ENCODE data around the gene TRIM62. TPM values are rescaled to one million over a fixed set of nuclear protein-coding genes. Genes with fewer than 3 reads are reported as not detected.
"Not testable (repeated sequence)": the region's sequence is repeated elsewhere in the genome, so short reads cannot be mapped to it uniquely, and the experiment has no call there.

TRIM62 gene
- total RNA-seq, 2 experiments from 2014 or later: 9.9 to 13.0 TPM

DNA sequence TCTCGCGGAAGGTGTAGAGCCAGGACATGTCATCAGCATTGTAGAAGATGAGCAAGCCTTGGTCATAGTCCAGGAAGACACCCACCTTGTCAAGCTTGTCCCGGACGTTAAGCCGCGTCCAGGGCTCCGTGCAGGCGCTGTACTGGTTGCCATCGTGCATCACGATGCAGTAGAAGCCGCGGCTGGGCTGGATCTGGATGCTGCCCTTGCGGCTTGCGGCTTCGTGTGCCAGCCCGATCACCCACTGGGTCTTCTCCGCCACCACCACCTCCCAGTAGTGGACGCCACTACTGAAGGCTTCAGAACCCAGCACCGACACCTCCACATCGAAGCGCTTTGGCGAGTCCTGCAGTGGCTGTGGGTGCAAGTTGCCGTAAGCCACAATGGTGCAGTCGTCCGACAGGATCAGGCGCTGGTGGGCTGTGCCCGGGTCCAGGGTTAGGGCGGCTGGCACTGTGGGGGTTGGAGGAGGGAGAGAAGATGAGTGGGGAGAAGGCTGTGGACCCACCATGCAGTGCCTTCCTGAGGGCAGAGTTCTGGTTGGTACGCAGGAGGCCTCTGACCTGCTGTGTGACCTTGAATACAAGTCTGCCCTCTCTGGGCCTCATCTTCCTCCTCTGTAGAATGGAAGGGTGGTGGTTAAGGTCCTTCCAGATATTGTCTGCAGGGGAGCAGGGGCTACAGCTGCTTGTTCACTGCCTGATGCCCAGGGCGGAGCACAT, 34.4 kb downstream of the TRIM62 start:
- DNase-seq: no peak
- ATAC-seq: no peak
- no peak overlapping the region for H3K27ac Mint-ChIP-seq
- peaks cover 5% of the 10 kb centered on the region for H3K36me3 Mint-ChIP-seq
- H3K4me3 Mint-ChIP-seq: no peak overlapping the region
- no peaks in the 10 kb centered on the region for H3K27me3 Mint-ChIP-seq
- H3K4me1 Mint-ChIP-seq: no peaks in the 10 kb centered on the region
- no peaks in the 10 kb centered on the region for H3K9me3 Mint-ChIP-seq (ENCODE audit: low read depth)
- CTCF ChIA-PET: interaction anchor here (1.0 to 1.1 kb wide), 2 partner anchors 10 to 20 kb away, joined by 3 to 4 read pairs; no protein-coding TSS in a partner anchor

DNA sequence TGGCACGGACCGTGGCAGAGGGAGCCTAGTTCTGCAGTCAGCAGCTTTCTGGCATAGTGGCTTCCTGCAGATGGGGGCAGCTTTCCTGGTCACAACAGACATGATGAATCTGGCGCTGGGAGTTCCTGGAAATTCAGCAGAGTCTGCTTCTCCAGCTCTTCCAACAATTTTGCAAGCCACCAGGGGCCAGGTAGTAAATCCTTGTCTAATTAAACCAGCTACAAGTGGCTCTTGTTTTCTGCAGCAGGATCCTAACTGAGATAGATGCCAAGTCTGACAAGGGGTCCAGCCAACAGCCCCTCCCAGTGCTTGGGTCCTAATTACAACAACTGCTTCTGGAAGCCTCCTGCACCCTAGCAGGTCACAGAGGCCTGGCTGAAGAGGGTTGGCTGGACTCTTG, 35.8 kb downstream of the TRIM62 start:
- CTCF ChIA-PET: no interaction called here

DNA sequence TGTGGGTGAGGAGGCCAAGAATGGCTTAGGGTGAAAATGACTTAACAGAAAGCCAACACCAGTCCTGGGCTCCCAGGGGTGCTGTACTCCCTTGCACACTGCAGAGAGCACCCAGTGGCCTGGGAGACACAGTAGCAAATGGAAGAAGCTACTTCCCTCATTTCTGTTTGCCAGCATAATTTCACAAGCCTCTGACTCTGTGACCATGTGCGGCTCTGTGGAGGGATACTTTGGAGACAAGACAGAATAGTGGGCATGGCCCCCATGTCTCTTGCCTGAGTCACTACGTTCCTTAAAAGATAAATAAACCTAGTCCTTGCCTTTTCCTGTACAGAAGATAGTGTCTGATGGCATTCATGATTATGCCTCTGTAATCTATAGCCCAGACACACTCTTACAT, 38.1 kb downstream of the TRIM62 start:
- Mint-ChIP-seq H3K4me1 (peaks cover 13% of the 10 kb centered on the region), H3K9me3 (ENCODE audit: low read depth) (no peaks in the 10 kb centered on the region), H3K4me3 (no peak overlapping the region), H3K36me3 (peaks cover 5% of the 10 kb centered on the region), H3K27me3 (no peaks in the 10 kb centered on the region), H3K27ac (no peak overlapping the region)
- CTCF ChIA-PET: no interaction called here
- DNase-seq (no peak), ATAC-seq (no peak)

More for the DNA sequence above, 35.8 kb downstream of the TRIM62 start:
- ATAC-seq: no peak
- peaks cover 5% of the 10 kb centered on the region for H3K36me3 Mint-ChIP-seq
- no peaks in the 10 kb centered on the region for H3K9me3 Mint-ChIP-seq (ENCODE audit: low read depth)
- no peak overlapping the region for H3K27ac Mint-ChIP-seq
- H3K4me1 Mint-ChIP-seq: peaks cover 3% of the 10 kb centered on the region
- H3K27me3 Mint-ChIP-seq: no peaks in the 10 kb centered on the region
- H3K4me3 Mint-ChIP-seq: no peak overlapping the region
- DNase-seq: no peak

DNA sequence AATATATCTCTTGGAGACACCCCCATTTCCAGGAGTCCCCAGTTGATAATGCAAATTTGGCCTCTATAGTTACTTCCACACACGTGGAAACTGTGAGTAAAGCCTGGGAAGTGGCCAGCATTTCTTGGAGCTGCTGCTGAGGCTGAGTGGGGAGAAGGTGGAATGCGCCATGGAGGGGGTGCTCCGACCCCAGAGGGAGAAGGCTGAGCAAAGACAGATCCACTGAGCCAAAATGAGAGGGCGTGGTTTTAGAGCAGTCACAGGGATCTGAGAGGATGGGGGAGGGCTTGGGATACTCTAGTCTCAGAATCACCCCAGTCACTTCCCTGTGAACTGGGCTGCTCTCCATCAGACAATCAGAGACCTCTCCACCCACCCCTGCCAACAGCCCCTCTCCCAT, 38.7 kb downstream of the TRIM62 start:
- DNase-seq (no peak), ATAC-seq (no peak)
- Mint-ChIP-seq H3K36me3 (peaks cover 5% of the 10 kb centered on the region), H3K9me3 (ENCODE audit: low read depth) (no peaks in the 10 kb centered on the region), H3K27ac (no peak overlapping the region), H3K4me3 (no peak overlapping the region), H3K27me3 (no peaks in the 10 kb centered on the region), H3K4me1 (peaks cover 13% of the 10 kb centered on the region)
- CTCF ChIA-PET: no interaction called here

DNA sequence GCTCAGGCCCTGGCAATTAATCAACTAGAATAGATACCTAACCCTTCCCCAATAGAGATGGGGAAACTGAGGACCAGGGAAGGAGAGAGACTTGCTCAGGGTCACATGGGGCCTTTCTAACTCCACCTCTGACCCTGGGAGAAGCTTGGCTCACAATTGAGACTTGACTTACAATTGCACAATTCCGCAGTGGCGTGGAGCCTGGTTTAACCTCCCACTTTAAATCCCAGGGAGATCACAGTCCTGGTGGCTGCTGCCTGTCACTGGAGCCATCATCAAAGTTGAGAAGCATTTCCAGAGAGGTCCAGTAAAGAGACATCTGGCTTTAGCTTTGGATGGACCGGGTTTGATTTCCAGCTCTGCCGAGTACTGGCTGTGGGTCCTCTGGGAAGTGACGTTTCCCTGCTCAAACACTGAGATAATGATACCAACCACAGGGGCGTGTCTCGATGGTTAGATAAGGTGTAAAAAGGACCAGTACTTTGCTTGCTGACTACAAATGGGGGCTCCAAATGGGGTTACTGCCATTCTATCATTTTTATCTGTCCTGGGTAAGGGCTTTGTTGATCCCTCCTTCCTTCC, 39.3 kb downstream of the TRIM62 start:
- H3K9me3 Mint-ChIP-seq (ENCODE audit: low read depth): no peaks in the 10 kb centered on the region
- CTCF ChIA-PET: no interaction called here
- H3K4me3 Mint-ChIP-seq: no peak overlapping the region
- DNase-seq (no peak), ATAC-seq (no peak)
- no peaks in the 10 kb centered on the region for H3K27me3 Mint-ChIP-seq
- H3K36me3 Mint-ChIP-seq: peaks cover 5% of the 10 kb centered on the region
- H3K4me1 Mint-ChIP-seq: peaks cover 13% of the 10 kb centered on the region
- H3K27ac Mint-ChIP-seq: no peak overlapping the region

DNA sequence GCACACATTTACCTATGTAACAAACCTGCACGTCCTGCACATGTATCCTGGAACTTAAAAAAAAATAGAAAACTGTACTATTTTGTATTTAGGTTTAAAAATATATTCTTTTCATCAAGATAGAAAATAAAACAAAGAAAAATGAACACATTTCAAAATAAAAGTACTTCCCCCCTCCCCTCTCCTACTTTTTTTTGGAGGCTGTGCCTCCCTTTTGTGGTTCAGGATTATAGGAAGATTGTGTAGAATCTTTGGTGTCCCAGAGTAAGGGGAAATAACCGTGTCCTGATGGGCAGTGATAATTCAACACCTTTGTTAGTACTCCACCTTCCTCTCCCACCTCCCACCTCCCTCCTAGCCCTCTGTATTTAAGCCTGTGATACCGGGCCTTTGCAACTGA, 40.1 kb downstream of the TRIM62 start:
- Mint-ChIP-seq H3K27ac (no peak overlapping the region), H3K9me3 (ENCODE audit: low read depth) (no peaks in the 10 kb centered on the region), H3K27me3 (no peaks in the 10 kb centered on the region), H3K4me3 (no peak overlapping the region), H3K4me1 (peaks cover 13% of the 10 kb centered on the region), H3K36me3 (peaks cover 3% of the 10 kb centered on the region)
- ATAC-seq: no peak
- no peak for DNase-seq
- CTCF ChIA-PET: no interaction called here

DNA sequence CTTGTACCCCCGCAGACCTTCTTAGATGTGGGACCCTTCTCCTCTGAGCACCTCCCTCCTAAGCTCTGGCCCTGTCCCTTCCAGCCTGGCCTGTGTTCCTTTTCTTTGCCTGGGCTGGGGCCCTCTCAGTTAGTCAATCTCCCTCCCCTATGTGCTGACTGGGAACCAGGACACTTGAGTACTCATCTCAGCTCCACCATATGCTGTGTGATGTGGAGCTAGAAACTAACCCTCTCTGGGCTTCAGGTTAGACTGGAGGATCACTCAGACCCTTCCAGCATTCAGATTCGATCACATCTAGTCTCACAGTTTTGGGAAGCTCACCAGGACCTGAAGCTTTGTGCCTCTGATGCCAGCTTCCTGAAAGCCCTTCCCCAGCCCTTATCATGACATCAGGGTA, 40.6 kb downstream of the TRIM62 start:
- Mint-ChIP-seq H3K4me3 (no peak overlapping the region), H3K9me3 (ENCODE audit: low read depth) (no peaks in the 10 kb centered on the region), H3K27me3 (no peaks in the 10 kb centered on the region), H3K4me1 (peaks cover 13% of the 10 kb centered on the region), H3K27ac (peak overlapping the region; percentile 30), H3K36me3 (no peaks in the 10 kb centered on the region)
- ATAC-seq (no peak), DNase-seq (no peak)
- CTCF ChIA-PET: interaction anchor here (1.4 to 1.5 kb wide), 2 partner anchors 14 to 228 kb away, joined by 4 to 5 read pairs; no protein-coding TSS in a partner anchor

DNA sequence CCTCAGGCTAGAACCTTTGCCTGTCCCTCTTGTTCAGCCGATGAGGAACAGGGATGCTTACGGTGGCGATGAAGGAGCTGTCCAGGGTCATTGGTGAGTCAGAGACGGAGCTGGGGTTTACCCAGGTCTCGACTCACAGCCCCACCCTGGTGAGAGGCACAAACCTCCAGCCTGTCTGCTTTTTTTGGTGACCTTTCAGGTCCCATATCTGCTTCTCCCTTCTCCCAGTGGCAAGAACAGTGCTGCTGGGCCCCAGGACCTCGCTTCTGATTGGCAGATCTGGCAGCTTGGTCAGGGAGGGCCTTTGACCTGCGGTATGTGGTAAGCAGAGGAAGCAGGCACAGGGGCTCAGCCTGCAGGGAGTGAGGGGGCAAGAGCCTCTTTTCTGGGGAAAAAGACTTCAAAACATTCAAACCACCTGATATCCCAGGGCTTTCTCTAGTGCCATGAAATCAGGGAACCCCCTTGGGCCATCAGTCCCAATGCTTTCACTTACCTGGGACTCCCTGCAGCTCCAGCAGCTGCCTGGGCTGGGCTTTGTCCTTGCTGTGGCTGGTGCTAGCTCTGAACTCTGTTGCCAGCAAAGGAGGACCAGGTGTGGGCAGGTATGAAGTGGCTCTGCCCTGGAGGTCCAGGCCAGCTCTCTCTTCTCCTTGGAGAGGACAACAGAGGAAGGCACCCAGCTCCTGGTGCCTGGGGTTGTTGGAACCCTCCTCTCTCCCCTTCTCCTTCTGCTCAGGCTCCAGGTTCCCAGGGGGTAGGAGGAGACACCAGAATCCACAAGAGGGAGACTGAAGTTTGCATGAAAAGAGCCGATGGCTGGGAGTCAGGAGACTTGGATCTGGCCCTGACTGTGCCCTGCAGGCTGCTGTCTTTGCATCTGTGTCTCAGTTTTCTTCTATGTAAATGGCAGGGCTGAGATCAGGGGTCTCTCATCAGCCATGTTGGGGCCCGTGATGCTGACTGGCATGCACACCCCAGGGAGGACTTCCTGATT, 41.4 kb downstream of the TRIM62 start:
- no peak for DNase-seq
- no peaks in the 10 kb centered on the region for H3K36me3 Mint-ChIP-seq
- CTCF ChIA-PET: interaction anchor here (1.4 to 1.5 kb wide), 2 partner anchors 13 to 229 kb away, joined by 4 to 5 read pairs; no protein-coding TSS in a partner anchor
- no peak for ATAC-seq
- H3K27ac Mint-ChIP-seq: no peak overlapping the region
- H3K4me1 Mint-ChIP-seq: peaks cover 13% of the 10 kb centered on the region
- no peaks in the 10 kb centered on the region for H3K27me3 Mint-ChIP-seq
- no peaks in the 10 kb centered on the region for H3K9me3 Mint-ChIP-seq (ENCODE audit: low read depth)
- H3K4me3 Mint-ChIP-seq: no peak overlapping the region

DNA sequence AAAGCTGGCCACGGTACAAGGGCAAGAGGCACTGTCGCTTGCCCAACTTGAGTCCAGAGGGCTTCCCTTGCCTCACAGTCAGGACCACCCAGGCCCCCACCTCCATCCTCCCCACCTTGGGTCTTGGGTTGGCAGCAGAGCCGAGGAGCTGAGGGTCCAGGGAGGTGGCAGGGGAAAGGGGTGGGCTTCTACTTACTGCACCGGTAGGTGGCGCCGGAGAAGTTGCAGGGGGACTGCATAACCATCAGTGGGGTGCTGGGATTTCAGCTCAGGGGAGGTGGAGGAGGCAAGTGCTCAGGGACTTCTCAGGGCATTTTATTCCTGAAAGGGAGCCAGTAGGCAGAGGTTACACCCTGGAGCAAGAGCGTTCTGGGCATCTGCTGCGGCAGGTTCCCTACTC, 44.0 kb downstream of the TRIM62 start:
- Mint-ChIP-seq H3K9me3 (ENCODE audit: low read depth) (no peaks in the 10 kb centered on the region), H3K27me3 (no peaks in the 10 kb centered on the region), H3K36me3 (no peaks in the 10 kb centered on the region), H3K4me3 (no peak overlapping the region), H3K4me1 (peaks cover 13% of the 10 kb centered on the region), H3K27ac (no peak overlapping the region)
- CTCF ChIA-PET: interaction anchor here (0.8 to 2.8 kb wide), 14 partner anchors 10 to 212 kb away, joined by 3 to 16 read pairs (median 4); partner anchors contain the start of gene TRIM62
- peak; percentile 59 for DNase-seq
- peak; percentile 61 for ATAC-seq

DNA sequence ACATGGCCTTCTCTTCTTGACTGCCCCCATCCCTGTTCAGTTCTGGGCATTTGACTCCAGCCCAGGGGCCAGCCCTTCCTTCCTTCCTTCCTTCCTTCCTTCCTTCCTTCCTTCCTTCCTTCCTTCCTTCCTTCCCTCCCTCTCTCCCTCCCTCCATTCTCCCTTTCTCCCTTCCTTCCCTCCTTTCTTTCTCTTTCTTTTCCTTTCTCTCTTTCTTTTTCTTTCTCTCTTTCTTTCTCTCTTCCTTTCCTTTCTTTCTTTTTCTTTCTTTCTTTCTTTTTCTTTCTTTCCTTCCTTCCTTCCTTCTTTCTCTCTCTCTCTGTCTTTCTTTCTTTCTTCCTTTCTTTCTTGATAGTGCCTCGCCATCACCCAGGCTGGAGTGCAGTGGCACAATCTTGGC, 45.8 kb downstream of the TRIM62 start:
- not testable (repeated sequence) for H3K27me3 Mint-ChIP-seq; H3K36me3 Mint-ChIP-seq; H3K4me3 Mint-ChIP-seq; ATAC-seq; H3K9me3 Mint-ChIP-seq (ENCODE audit: low read depth); DNase-seq
- peak overlapping the region; percentile 50 for H3K27ac Mint-ChIP-seq
- CTCF ChIA-PET: interaction anchor here (0.6 to 2.8 kb wide), 3 partner anchors 9 to 43 kb away, joined by 3 to 16 read pairs (median 9); no protein-coding TSS in a partner anchor
- H3K4me1 Mint-ChIP-seq: peaks cover 24% of the 10 kb centered on the region

DNA sequence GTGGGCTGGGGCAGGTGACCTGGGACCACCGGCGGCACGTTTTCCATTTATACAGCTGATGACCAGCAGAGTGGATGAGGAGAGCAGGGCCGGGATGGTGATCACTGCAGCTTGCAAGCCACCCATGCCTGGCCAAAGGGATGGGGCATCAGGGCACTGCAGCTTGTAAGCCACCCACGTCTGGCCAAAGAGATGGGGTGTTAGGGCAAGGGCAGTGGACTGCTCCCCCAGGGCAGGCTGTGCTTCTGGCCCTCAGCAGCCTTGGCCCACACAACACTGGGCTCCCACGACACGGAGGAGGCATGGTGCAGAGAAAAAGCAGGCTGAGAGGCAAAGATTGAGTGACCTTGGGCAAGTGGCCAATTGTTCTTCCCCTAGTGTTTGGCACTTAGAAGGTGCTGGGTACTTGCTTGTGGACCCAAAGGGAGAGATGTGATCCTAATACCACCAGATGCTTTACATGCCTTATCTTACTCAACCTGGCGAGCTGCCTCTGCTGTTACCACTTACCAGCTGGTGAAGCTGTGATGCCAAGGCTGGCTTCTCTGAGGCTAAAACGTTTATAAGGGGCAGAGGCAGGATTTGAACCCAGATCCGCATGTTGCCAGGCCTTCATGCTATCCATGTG, 48.3 kb downstream of the TRIM62 start:
- no peaks in the 10 kb centered on the region for H3K9me3 Mint-ChIP-seq (ENCODE audit: low read depth)
- CTCF ChIA-PET: no interaction called here
- peaks cover 5% of the 10 kb centered on the region for H3K36me3 Mint-ChIP-seq
- no peaks in the 10 kb centered on the region for H3K27me3 Mint-ChIP-seq
- DNase-seq (no peak), ATAC-seq (no peak)
- peaks cover 37% of the 10 kb centered on the region for H3K4me1 Mint-ChIP-seq
- no peak overlapping the region for H3K27ac Mint-ChIP-seq
- H3K4me3 Mint-ChIP-seq: no peak overlapping the region

DNA sequence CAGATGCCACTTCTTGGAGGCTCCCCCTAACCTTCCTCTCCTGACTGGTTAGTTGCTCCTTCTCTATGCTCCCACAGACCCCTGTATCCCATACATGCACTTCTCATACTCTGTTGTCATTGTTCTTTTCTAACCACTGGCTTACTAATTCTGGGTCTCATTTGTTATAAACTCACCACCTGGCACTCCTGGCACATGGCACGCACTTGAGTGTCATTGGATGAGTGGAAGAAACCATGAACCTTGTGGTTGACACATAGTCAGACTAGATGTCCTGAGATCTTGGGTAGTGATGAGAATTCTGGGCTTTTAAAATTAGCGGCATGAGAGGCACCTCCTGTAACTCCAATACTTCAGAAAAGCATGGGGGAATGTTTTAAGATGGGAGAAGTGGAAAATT, 49.3 kb downstream of the TRIM62 start:
- H3K36me3 Mint-ChIP-seq: peaks cover 6% of the 10 kb centered on the region
- DNase-seq: peak; percentile 40
- H3K27me3 Mint-ChIP-seq: no peaks in the 10 kb centered on the region
- H3K4me1 Mint-ChIP-seq: peaks cover 42% of the 10 kb centered on the region
- H3K27ac Mint-ChIP-seq: peak overlapping the region; percentile 1
- H3K4me3 Mint-ChIP-seq: no peak overlapping the region
- CTCF ChIA-PET: interaction anchor here (8.1 kb wide), 1 partner anchor 35 kb away, joined by 127 read pairs; no protein-coding TSS in a partner anchor
- H3K9me3 Mint-ChIP-seq (ENCODE audit: low read depth): no peaks in the 10 kb centered on the region
- ATAC-seq: no peak

DNA sequence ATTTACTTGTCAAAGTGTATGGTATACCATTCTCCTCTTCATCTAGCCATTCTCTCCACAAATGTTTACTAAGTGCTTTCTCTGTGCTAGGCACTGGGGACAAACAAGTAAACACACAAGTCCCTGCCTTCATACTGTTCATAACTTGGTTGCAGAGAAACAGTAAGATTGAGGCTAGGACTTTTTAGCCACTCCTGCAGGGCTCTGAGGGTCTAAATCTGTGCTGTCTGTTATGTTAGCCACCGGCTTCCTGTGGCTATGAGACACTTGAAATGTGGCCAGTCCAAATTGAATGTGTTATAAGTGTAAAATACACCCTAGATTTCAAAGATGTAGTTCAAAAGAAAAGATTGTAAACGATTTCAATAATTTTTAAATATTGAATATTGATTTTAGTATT, 50.7 kb downstream of the TRIM62 start:
- DNase-seq (peak; percentile 42), ATAC-seq (no peak)
- Mint-ChIP-seq H3K4me3 (no peak overlapping the region), H3K27me3 (no peaks in the 10 kb centered on the region), H3K27ac (peak overlapping the region; percentile 30), H3K9me3 (ENCODE audit: low read depth) (no peaks in the 10 kb centered on the region), H3K36me3 (peaks cover 7% of the 10 kb centered on the region), H3K4me1 (peaks cover 45% of the 10 kb centered on the region)
- CTCF ChIA-PET: interaction anchor here (8.1 kb wide), 1 partner anchor 34 kb away, joined by 127 read pairs; no protein-coding TSS in a partner anchor

Data from activated CD8-positive, alpha-beta memory T cell treated with anti-CD3 and anti-CD28 coated beads, Interleukin-2, amount 10 ng/mL, durations not matched to agents 7 days and 5 days (primary cell).